Dedifferentiated amniotic fluid mesenchymal stem cell (primary cell): Measurements from ENCODE around the gene ITGAE.
"Not testable (repeated sequence)": the region's sequence is repeated elsewhere in the genome, so short reads cannot be mapped to it uniquely, and the experiment has no call there.

Experiments used
- DNase-seq: peaks from one replicate; pipeline ENCODE4 v3.0.0-alpha.2; 2016; ENCODE audit errors: extremely low spot score

Gene ITGAE

DNA sequence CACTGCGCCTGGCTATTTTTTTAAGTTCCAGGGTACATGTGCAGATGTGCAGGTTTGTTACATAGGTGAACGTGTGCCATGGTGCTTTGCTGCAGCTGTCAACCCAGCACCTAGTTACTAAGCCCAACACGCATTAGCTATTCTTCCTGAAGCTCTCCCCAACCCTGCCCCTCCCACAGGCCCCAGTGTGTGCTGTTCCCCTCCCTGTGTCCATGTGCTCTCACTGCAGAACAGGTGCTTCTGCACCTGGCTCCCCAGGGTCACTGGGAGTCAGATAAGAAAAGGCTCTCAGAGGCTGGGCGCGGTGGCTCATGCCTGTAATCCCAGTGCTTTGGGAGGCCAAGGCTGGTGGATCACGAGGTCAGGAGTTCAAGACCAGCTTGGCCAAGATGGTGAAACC lies 71.1 kb downstream of the ITGAE start:
- no peak for DNase-seq

DNA sequence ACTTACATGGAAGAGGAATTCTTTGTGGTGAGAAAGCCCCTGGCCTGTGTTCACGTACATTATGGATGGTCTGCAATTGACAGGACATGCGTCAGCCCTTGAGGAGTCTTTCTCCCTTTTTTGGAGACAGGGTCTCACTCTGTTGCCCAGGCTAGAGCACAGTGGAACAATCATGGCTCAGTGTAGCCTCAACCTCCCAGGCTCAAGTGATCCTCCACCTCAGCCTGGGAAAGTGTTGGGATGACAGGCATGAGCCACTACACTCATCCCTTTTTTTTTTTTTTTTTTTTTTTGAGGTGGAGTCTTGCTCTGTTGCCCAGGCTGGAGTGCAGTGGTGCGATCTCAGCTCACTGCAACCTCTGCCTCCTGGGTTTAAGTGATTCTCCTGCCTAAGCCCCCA lies 72.9 kb downstream of the ITGAE start:
- not testable (repeated sequence) for DNase-seq

DNA sequence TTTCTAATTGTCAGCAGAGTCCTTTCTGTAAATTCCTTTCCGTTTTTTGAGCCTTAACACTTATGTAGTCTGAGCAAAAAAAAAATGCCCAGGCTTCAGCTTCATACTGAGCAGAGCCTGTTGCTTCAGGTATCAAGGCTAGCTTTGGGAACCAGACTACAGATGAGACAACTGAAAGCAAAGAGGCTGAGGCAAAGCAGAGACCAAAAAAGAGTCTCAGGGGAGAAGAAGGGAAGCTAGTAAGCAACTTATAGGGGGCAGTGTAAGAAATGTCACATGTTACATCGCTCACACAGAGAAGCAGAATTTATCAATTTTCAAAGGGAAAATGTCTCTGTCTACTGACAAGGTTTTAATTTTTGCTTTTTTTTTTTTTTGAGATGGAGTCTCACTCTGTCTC lies 73.9 kb downstream of the ITGAE start:
- DNase-seq: no peak

DNA sequence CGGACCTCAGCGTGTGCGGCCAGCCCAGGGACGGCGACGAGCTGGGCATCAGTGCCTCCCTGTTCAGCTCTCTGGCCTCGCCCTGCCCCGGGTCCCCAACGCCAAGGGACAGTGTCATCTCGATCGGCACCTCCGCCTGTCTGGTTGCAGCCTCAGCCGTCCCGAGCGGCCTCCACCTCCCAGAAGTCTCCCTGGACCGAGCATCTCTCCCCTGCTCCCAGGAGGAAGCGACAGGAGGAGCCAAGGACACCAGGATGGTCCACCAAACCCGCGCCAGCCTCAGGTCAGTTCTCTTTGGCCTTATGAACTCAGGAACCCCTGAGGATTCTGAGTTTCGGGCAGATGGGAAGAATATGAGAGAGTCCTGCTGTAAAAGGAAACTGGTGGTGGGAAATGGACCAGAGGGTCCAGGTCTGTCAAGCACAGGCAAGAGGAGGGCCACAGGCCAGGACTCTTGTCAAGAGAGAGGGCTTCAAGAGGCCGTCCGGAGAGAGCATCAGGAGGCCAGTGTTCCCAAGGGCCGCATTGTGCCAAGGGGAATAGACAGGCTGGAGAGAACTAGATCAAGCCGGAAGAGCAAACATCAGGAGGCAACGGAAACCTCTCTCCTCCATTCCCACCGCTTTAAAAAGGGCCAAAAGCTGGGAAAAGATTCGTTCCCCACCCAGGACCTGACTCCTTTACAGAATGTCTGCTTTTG lies 76.5 kb downstream of the ITGAE start:
- no peak for DNase-seq

DNA sequence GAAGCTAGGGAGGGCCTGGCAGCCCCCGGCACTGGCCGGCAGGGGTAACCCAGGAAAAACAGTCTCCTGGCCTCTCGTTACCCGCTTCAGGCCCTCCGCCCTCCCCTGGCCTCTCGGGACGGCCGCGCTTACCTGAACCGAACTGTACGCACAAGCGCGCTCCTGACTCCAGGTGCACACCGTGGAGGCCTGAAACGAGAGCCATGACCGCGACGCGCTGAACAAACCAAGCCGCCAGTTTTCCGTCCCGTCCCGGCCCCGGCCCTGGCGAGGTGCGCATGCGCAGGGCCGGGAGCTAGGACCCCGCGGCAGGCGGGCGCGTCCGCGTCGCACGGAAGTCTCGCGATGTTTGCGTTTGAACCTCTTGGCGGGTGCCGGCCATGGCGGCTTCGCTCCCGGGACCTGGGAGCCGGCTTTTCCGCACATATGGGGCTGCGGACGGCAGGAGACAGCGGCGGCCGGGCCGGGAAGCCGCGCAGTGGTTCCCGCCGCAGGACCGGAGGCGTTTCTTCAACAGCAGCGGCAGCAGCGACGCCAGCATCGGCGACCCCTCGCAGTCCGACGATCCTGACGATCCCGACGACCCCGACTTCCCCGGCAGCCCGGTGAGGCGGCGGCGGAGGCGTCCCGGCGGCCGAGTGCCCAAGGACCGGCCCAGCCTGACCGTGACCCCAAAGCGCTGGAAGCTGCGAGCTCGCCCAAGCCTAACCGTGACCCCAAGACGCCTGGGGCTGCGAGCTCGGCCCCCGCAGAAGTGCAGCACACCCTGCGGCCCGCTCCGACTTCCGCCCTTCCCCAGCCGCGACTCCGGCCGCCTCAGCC lies 77.2 kb downstream of the ITGAE start, which contains the start of gene HASPIN:
HASPIN (plus strand) TSS at position 348 of the 822 bp plus-strand sequence; CDS start at position 381, 33 bp downstream.
- DNase-seq: peak; percentile 85

DNA sequence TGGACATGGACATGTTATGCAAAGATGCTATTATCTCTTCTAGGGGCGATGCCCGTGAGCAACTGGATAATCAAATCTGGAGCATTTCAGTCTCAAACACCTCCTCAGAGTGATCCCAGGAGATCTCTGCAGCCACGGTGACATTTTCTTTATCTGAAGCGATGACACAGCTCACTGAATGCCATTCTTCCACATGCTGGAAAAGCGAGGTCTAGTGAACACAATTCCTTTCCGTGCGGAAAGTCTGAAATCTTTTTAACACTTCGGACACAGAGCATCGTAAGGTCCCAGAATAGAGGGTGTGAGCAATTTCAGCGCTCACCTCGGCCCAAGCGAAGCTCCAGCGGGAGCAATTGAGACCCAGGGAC lies 77.8 kb downstream of the ITGAE start:
- DNase-seq: no peak

DNA sequence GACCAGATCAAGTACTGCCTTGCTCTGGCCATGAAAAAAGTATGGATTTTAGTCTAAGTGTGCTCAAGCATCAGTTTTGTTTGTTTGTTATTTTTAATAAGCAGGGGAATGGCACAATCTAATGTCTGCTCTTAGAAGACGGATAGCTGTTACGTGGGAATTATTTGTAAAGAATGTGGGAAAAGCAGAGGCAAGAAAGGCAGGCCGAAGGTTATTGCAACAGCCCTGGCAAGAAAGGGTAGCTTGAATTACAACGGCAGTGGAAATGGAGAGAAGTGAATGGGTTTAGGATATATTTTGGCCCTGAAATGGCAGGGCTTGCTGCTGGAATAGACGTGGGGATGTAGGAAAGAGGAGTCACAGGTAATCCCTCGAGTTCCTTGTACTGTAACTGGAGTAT lies 78.3 kb downstream of the ITGAE start:
- peak; percentile 18 for DNase-seq

DNA sequence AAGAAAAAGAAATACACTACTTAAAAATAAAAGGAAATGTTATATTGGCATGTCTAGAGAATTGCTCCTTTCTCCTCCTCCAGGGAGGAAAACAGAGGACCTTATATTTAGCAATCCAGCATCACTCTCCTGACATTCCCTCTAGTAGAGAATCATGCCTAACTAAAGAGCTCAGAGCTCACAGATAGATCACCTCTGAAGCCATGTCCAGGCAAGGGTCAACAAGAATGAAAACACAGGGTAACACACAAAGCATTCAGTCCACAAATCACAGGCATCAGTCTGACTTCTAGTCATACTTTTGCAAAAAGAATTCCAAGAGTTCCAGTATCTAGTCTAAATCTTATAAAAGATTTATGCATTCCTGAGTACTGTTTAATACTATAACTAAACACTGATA lies 81.7 kb downstream of the ITGAE start:
- DNase-seq: no peak

DNA sequence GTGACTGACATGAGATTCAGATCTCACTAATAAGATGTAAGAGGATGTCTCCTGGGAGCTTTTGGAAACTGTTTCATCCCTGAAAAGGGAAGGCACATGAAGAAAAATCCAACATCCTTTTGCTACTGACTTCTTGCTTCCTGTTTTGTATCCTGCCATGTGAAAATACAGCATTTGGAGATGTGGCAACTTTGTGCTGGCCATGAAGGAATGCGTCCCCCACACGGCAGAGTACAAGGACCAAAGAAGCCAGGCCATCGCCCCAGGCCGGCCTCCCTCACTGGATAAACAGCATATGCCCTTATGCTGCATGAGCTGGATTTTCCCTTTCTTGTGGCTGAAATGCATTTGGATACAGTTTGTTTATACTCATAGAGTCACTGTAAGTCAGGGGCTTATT lies 82.8 kb downstream of the ITGAE start:
- DNase-seq: no peak

DNA sequence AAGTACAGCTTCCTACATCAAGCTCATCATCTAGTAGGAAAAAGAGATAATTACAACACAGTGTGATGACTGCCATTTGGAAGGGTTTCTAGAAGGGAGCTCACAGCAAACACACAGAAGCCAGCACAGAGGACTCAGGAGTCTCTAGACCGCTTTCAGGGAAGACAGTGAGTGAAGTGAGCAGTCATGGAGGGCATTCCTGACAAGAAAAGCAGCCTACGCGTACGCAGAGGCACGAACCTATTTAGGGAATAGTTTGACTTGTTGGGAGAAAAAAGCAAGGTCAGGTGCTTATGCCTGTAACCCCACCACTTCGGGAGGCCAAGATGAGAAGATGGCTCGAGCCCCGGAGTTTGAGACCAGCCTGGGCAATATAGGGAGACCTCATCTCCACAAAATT lies 85.7 kb downstream of the ITGAE start:
- no peak for DNase-seq

DNA sequence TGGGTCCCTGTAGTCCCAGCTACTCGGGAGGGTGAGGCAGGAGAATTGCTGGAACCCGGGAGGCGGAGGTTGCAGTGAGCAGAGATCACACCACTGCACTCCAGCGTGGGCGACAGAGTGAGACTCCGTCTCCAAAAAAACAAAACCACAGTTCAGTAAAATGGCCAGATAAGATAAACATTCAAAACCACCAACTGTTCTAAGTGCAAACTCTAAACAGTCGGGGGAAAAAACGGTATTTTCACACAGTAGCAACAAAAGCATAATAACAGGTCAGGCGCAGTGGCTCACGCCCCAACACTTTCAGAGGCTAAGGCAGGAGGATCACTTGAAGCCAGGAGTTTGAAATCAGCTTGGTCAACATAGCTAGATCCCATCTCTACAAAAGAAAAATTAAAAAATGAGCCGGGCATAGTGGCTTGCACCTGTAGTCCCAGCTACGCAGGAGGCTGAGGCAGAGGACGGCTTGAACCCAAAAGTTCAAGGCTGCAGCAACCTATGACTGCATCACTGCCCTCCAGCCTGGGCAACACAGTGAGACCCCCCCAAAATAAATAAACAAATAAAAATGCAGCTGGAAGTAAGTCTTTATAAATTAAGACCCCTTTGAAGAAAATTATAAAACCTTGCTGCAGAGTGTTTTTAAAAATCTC lies 88.1 kb downstream of the ITGAE start:
- DNase-seq: no peak

DNA sequence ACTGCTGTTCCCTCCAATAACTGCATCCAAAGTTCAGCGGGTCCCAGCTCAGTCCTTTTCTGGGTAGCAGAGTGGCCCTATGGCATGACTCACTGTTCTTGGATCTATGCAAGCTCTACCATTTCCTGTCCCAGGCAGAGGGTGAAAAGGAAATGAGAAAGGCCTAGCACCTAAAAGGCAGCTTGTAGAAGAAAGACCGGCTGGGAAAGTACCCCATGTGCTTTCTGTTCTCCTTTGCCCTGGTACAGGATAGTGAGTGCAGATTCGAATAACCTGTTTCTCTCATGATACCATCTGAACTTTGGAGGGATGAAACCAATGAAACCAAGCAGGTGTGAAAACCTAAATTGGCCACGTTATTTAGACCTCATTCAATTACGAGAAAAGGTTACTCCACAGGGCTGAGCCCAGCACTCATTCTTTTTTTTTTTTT lies 90.0 kb downstream of the ITGAE start:
- DNase-seq: no peak

DNA sequence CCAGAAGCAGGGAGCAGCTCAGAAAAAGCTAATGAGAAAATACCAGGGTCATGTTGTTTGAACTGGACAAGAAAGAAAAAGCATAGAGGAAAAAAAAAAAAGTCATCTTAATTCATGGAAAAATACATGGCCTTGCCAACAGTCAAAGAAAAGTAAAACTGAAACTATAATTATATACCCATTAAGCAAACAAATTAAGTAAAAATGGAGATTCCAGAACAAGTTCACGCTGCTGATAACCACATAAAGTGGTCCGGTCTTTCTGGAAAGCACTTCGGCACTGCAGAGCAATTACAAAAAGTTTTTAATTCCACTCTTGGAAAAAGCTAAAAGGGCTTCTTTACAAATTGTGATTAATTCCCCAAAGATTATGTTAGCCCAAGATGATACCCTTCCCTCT lies 92.6 kb downstream of the ITGAE start:
- no peak for DNase-seq

DNA sequence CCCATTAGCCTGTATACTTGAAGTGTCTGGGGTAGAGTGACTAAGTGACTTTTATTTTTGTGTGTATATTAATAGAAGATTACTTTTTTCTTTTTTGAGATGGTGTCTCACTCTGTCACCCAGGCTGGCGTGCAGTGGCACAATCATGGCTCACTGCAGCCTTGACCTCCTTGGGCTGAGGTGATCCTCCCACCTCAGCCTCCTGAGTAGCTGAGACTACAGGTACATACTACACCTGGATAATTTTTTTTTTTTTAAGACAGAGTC lies 95.3 kb downstream of the ITGAE start:
- not testable (repeated sequence) for DNase-seq

DNA sequence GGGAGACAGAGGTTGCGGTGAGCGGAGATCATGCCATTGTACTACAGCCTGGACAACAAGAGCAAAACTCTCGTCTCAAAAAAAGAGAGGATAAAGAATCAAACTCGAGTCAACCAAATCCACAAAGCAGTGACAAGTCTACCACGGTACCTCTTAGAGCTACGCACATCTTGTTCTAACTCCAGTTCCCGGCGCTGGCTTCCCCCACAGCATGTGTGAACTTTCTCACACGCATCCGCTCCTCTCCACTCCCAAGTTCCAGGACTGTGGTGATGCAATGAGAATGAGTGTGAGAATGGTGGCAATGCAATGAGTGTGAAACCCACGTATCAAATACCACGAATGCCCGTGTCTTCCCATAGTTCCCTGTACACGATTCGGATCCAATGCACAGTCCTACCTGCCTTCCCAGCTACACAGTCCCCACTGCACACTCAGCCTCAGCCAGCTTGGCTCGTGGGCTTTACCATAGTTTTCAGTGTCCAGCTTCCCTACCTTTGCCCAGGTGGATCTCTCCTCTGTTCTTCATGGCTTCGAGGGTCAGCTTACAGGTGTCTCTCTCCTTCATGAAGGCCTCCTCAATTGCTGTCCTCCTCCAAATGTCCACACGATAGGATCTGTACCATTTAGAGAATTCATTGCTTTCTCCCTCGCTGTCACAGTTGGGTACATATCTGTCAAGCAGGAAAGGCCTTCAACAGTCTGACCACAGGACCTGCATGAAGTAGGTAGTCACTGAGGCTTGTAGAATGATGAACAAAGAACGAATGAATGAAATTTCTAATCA lies 95.9 kb downstream of the ITGAE start:
- no peak for DNase-seq

DNA sequence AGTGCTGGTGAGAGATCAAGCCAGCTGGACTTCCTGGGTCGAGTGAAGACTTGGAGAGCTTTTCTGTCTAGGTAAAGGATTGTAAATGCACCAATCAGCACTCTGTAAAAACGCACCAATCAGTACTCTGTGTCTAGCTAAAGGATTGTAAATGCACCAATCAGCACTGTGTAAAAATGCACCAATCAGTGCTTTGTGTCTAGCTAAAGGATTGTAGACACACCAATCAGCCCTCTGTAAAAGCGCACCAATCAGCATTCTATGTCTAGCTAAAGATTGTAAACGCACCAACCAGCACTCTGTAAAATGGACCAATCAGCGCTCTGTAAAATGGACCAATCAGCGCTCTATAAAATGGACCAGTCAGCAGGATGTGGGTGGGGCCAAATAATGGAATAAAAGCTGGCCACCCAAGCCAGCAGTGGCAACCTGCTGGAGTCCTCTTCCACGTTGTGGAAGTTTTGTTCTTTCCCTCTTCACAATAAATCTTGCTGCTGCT lies 98.9 kb downstream of the ITGAE start:
- DNase-seq: not testable (repeated sequence)

DNA sequence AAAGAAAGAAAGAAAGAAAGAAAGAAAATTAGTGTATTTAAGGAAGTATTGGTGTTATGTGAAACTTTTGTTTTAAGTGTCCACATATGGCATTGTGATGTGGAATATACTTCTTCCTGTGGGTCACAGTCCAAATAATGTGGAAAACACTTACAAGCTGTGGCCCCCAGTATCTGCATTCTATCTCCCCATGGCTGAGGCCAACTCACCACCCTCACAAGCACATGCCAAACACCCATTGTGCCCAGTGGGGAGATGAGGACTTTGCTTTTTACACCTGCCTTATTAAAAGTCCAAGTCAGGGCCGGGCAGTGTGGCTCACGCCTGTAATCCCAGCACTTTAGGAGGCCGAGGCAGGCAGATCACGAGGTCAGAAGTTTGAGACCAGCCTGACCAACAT lies 101.0 kb downstream of the ITGAE start:
- DNase-seq: no peak

DNA sequence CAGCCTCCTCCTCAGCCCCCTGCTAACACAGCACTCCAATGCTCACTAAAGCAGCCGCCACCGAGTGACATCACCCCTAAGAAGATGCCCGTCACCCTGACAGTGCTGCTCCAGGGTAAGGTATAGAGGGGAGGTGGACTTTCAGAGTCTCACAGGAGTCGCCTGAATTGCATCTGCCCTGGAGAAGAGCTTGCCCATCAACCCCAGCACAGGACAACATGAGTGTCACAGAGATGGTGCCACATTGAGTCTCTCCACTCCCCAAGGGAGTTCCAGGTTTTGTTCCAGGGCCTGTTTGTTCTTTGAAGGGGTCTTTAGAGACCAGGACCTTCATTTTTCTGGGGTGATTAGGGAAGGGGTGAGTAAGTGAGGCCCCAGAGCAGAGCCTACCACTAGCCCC lies 102.8 kb downstream of the ITGAE start:
- DNase-seq: no peak

DNA sequence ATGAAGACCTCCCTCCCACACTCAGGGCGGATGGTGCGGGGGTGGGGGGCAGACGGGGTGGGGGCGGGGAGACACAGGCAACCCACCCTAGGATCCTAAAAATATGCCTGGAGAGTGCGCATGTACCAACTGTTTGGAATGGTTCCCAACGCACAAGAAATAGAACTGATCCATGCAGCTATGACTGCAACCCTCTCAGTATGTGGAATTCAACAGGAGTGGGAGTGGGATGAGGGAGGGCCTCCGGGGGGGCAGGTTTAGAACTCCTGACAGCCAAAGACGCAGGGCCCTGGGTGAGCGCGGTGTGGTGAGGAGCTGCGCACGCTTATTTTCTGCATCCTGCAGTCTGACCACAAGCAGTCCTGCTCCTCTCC lies 103.9 kb downstream of the ITGAE start:
- no peak for DNase-seq

DNA sequence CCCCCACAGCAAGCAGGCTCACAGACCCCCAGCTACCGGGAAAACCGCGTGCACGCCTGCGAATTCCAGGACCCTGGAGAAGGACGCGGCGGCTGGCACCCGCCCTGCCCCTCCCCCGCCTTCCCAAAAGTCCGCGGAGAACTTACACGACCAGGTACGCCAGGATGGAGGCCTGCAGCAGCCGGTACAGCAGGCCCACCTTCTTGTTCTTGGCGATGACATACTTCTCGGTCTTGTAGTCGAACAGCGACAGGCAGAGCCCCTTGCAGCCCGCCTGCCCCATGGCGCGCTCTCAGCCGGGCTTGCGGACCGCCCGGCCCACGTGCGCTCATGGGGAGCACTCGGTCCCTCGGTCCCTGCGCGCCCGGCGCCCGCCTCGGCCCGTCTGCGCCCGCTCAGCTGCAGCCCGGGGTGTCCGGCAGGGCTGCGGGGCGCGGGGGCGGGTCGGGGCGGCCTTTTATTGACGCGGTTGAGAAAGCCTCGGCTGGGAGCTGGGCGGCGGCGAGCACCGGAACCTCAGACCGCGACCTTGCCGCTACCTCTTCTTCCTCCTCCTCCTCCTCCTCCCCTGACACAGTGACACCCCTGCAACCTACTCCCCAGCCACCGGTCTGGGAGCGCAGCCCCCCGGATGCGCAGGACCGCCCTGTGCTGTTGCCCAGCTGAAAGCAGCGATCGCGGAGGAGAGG lies 105.1 kb downstream of the ITGAE start, which contains the start of gene P2RX5:
P2RX5 (minus strand) TSS at position 433 of the 689 bp plus-strand sequence; CDS start at position 283, 150 bp downstream.
- no peak for DNase-seq

DNA sequence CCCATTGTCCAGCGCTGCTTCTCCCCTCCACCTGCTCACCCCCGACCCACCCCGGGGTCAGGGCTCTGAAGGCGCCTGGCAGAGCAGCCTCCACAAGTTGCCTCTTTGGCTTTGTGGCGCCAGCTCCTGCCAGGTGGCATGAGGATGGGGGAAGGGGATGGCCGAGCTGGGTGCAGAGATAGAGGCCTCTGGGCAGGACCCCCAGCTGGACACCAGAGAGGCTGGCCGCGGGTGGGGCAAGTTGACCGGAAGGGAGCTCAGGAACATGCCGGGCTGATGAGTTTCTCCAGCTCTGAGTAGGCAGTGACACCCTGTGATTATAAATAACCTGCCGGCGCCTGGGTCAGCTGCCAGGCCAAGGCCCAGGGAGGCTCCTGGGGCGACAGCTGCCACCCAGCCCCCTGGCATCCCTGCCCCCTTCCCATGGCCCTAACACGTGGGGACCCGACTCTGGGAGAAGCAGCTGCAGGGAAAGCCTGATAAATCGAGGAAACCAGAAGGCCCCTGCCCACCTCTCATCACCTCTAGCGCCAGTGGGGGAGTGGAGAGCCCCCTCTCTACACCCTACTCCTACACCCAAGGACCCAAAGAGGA lies 105.8 kb downstream of the ITGAE start:
- DNase-seq: no peak
